Hypothalamus (tissue), 51 donors: ENCODE results near the gene SMO.
"Not testable (repeated sequence)": the region's sequence is repeated elsewhere in the genome, so short reads cannot be mapped to it uniquely, and the experiment has no call there.

Experiments
- DNase-seq, 51 donors: peaks; one replicate each; lab custom pipeline; 2025; lab: John Stamatoyannopoulos, UW

SMO gene

GRCh38 chr7:129227646-129228578, 39.5 kb downstream of the SMO start:
- DNase-seq: no peak

DNA sequence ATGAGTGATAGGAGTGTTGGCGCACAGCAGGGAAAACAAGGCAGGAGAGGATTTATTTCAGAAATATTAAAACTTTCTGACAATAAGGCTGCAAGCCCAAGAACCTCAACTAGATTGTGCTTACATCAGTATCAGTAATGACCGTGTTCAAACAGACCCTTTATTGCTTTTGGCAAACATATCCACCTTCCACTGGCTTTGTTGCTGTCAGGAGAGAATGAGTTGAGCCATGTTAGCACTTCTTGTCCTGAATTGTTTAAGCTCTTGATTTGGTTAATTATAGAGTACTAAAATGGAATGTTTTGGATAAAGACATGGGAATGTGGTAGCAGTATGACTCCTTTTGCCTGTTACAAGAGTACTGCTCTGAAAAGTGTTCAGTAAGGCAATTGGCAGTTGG, 40.2 kb downstream of the SMO start:
- DNase-seq: no peak

DNA sequence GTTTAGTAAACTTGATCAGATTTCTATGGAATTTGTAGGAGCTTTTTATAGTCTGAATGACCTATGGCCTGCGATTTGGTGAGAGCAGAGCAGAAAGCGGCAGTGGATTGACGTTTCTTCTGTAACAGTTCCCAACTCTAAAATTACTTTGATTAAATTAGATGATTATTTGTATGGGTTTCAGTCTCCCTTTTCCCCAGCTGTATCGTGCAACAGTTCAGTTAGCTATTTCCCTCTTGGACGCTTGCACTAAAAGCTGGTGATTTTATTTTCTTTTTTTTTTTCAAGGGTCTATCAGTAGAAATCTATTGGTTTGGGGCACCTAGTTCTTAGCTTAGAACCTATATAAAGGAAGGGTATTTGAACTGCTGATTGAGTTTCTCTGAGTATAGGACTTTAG, 43.2 kb downstream of the SMO start:
- DNase-seq: no peak

- no peak for DNase-seq
Measured at GRCh38 chr7:129238546-129238945, 50.1 kb downstream of the SMO start.

DNA sequence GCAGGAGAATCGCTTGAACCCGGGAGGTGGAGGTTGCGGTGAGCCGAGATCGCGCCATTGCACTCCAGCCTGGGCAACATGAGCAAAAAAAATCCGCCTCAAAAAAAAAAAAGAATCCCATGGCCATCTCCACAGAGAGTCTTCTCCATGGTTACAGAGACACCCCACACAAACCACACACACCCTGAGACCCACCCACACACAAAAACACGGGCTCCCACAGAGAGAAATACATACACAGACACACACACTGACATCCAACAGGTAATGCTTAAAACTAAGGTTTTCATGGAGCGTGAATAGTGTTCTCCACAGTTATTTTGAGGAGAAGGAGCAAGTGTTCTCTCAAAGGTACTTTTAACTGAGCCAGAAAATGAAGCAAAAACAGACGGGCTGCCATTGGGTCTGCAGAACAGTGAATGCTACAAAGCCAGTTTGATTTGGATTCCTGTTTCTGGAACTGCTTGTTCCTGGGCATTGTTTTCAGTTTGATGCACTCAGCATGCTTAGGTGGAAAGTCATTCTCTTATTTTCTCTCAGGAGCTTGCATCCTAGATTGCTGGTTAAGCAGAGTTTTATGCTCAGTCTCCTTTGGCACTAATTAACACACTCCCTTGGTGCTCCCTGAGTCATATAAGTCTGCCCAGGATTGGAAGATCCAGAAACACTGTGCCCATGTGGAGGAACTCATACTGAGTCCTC, 51.8 kb downstream of the SMO start:
- peak in 2 of 51 donors; percentile 12 to 36 for DNase-seq

DNA sequence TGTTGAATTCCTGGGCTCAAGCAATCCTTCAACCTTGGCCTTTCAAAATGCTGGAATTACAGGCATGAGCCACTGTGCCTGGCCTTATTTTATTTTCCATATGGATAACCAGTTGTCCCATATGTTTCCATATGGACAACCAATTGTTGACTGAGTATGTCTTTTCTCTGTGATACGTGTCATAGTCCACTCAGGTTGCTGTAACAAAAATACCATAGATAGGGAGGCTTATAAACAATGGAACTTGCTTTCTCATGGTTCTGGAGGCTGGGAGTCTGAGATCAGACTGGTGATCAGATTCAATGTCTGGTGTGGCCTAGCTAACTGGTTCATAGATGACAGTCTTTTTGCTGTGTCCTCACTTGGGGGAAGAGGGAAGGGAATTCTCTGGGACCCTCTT, 55.8 kb downstream of the SMO start:
- DNase-seq: no peak

DNA sequence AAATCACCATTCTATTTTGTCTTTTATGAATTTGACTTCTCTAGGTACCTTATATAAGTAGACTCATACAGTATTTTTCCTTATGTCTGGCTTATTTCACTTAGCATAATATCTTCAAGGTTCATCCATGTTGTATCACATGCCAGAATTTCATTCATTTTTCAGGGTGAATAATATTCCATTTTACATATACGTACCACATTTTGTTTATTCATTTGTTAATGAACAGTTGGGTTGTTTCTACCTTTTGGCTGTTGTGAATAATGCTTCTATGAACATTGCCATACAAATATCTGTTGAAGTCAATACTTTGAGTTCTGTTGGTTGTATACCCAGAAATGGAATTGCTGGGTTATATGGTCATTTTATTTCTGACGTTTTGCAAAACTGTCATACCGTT, 57.1 kb downstream of the SMO start:
- DNase-seq: no peak

DNA sequence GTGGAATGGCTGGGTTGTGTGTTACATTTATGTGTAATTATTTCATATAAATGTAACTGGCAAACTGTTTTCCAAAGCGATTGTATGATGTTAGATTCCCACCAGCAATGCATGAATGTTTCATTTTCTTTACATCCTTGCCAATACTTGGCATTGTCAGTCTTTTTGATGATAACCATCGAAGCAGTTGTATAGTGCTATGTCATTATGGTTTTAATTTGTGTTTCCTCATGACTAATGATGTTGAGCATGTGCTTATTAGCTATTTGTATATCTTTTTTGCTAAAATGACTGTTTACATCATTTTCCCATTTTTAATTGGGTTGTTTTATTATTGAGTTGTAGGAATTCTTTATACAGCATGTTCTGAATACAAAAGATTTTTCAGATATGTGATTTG, 58.7 kb downstream of the SMO start:
- no peak for DNase-seq

DNA sequence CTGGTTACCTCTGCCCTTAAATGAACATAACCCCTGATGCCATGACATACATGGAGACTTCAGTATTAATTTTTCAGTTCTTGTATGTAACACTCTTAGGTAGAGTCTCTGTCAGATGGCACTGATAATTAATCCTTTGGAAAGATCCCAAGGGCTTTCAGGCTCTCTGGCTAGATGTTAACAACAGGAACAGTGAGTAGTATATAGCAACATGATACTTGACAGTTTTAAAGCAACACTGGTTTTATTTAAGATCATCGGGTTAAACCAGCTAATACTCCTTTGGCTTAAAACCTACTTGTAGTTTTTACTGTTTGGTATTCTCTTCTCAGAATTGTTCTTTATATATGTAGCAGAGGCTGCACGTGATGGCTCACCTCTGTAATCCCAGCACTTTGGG, 63.7 kb downstream of the SMO start:
- no peak for DNase-seq

DNA sequence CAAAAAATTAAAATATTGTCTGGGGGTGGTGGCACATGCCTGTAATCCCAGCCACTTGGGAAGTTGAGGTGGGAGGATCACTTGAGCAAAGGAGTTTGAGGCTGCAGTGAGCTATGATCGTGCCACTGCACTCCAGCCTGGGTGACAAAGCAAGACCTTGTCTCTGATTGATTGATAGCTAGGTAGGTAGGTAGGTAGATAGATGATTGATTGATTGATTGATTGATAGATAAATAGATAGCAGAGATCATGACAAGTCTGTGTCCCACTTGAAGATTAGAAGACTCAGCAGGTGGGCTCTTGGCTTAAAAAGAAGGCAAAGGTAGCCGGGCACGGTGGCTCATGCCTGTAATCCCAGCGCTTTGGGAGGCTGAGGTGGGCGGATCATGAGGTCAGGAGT, 64.2 kb downstream of the SMO start:
- DNase-seq: not testable (repeated sequence)

DNA sequence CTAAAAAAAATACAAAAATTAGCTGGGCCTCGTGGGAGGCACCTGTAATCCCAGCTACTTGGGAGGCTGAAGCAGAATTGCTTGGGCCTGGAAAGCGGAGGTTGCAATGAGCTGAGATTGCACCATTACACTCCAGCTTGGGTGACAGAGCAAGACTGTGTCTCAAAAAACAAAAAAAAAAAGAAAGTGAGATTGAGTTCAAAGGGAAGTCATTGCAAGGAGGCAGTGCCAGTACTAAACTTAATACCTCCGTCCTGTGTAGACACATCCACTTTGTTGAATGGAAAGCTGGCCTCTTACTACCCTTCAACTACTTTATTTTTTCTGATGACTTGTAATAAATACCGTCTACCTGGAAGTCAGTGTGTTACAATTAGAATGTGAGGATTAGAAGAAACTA, 67.4 kb downstream of the SMO start:
- DNase-seq: no peak

DNA sequence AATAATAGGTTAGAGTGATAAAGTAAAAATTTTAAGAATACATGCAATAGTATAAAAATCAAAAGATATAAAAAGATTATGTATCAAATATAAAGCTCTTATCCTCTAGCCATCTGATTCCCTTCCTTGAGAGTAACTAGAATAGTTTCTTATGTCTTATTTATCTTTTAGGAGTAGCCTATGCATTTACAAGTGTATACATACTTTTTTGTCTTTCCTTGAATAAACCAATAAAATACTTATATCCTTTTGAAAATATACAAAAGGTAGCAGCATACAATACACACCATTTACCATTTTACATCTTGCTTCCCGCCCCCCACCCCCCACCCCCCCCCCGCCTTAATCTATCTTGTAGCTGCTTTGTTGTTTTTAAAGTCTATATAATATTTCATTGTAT, 67.8 kb downstream of the SMO start:
- DNase-seq: no peak

GRCh38 chr7:129257168-129257567, 68.7 kb downstream of the SMO start:
- DNase-seq: no peak

DNA sequence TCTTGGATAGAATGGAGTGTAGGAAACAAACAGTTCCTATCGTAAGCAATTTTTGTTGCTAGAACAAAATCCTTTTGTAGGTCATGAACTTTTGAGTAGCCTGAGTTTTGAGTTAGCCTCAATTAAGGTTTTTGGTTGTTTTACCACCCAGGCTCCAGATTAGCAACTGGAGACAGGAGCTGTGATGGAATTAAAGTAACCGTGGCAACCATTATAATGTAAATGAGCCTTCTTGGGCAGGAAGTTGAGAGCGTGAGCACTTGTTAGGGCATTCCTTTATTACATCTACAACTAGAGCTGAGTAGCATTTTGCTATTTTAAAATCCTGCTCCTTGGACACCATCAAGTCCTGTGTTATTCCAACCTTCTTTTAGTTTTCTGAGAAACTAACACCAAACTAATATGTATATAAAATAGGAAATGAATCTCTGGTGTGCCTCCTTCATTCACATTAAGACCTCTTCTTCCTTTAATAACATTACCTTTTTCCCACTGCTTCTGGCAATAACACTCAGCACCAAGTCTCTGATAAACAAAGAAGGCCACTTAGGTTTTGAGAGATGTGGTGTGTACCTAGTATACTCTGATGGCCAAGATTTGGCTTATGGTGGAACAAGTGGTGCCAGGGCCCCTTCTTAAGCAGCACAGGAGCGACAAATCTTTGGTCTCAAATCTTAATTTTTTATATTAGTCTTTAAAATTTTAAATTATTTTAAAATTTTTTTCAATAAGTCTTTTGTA, 70.4 kb downstream of the SMO start:
- peak in 3 of 51 donors; percentile 9 to 56 (median 27) for DNase-seq

DNA sequence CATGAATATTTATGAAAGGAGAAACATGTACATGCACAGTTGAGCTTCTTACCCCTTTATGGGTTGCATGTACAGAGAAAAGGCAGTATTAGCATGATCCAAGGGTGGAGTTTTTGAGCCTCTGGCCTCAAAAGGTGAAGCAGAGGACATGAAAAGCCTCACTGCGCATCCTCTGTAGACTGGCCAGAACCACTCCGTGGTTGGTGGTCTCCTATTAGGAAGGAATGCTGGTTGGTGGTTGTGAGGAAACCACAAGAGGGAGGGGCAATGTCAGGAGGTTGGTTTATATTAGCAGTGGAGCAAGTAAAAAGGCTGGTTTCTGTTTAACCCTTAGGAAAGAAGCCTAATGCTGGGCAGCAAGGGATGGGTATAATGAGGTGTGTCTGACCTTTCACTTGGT, 73.9 kb downstream of the SMO start:
- DNase-seq: no peak
